Activated T-cell treated with anti-CD3 and anti-CD28 coated beads for 1 hour (primary cell): ENCODE measurements around the gene WWC1.
"Not testable (repeated sequence)": the region's sequence is repeated elsewhere in the genome, so short reads cannot be mapped to it uniquely, and the experiment has no call there.

Experiments used
- DNase-seq: peaks from one replicate; pipeline ENCODE4 v3.0.0-alpha.2; 2020; ENCODE audit warnings: low read depth

Gene WWC1

DNA sequence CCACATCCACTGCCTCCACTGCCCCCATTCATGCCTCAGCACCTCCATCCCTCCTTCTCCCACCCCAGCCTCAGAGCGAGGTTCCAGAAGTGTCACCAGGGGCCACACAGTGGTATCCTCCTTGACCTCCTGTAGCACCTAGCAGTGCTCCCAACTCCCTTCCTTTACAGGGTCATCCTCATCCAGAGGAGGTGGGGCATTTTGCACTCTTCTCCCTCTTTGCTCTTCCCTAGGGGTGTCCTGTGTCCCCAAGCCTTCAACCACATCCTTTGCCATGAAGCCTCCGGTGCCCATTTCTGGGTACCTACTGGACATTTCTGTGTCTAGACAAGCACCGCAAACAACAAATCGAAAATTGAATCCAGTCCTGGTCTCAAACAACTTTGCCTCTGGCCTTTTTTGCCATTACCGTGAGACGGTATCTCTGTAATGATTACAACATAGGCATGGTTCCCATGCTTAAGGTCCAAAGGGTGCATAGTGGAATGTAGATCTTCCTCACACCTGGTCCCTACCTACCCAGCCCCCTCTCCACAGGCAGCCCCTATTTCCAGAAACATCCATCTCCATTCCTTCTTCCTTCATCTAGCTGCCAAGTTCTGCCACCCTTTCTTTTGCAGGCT, 17.6 kb downstream of the WWC1 start:
- DNase-seq = no peak

DNA sequence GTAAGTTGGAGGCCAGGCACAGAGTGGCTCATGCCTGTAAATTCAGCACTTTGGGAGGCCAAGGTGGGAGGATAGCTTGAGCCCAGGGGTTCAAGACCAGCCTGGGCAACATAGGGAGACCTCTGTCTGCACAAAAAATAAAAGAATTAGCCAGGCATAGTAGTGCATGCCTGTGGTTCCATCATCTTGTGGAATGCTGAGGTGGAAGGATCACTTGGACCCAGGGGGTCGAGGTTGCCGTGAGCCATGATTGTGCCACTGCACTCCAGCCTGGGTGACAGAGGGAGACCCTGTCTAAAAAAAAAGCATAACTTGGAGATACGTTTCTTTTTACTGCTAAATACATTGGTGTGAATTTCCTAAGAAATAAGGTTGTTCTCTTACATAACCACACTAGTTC, 19.1 kb downstream of the WWC1 start:
- not testable (repeated sequence) for DNase-seq

DNA sequence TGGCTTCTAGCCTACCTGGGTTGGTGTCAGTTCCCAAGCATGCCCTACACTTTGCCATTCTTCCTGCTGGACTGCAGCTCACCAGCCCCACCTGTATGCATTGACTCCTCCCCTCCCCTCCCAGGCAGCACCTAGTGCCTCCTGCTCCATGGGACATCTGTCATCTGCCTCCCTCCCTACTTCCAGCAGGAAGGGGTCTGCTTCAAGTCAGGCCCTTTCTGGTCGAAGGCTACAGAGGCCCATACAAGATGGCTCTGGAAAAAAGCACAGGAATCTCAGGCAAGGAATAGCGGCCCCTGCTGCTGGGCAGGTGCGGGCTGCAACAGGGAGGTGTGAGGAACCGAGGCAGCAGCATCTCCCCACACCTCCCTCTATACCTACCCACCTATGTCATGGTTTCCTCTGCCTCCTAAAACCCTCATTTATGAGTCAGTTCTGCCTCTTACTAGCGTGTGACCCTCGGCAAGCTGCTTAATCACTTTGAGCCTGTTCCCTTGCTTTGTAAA, 19.7 kb downstream of the WWC1 start:
- no peak for DNase-seq

DNA sequence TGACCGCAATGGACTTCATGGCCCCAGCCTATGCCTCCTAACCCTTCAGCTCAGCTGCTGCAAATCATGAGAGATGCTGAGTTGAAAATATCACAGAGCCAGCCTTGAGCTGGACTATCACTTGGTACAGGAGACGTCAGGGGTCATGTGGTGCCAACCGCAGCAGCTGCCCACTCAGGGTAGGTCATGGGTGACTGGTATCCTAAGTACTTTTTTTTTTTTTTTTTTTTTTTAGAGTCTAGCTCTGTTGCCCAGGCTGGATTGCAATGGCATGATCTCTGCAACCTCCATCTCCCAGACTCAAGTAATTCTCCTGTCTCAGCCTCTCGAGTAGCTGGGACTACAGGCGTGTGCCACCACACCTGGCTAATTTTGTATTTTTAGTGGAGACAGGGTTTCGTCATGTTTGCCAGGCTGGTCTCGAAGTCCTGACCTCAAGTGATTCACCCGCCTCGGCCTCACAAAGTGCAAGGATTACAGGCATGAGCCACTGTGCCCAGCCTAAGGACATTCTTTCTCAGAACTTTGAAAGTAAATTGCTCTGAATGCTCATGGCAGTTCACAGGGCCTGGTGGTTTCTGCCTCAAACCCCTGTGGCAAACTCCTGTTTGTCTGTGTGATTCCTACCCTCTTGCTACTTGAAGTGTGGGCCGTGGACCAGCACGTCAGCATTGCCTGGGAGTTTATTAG, 21.3 kb downstream of the WWC1 start:
- no peak for DNase-seq

DNA sequence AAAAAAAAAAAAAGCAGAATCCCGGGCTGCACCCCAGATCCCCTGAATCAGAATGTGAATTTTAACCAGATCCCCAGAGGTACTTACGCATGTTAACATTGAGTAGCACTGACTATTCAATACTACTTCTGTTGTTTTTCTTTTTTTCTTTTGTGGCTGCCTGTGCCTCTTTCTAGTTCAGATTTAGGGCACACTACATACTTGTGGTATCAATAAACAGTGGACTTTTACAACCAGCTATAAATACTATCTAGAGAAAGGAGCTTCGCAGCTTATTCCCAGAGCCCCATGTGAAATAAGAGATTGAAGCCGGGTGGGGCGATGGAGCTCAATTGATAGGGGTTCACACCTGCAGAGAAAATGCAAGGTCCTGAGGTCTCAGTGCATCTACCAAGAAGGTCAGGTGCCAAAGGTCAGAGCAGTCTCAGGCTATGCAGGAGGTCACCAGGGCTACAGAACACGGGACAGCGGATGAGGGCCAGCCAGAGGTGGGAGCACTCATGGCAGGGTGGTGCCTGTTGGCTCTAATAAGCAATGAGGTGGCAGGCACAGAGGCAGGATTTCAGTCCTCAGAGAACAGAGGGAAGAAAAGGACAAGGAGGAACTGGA, 22.3 kb downstream of the WWC1 start:
- DNase-seq = no peak

DNA sequence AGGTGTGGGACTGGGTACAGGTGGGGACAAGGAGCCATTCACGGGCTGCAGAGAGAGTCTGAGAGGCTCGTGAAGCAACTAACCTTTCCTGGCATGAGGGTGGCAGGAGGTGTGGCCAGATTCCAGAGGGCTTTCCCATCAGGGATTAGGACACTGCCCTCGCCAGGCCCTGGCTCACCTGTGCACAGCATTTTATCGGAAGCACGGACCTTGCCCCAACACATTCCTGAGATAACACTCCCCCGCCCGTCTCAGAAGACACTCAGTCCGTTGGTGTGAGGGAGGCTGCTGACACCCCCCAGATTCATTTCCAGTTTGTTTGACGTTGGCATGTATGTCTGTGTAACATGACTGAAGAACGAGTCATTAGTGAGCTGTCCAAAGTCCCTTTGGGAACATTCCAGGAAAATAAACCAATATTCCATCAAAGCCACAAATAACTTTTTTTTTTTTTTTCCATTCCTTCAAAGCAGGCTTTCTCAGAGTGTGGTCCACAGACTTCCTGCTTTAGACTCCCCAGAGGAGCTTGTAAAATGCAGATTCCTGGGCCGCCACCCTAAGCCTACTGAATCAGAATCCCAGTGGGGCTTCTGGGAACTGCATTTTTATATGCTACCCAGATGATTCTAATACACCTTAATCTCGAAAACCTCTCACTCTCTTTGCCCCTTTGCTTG, 23.4 kb downstream of the WWC1 start:
- no peak for DNase-seq

DNA sequence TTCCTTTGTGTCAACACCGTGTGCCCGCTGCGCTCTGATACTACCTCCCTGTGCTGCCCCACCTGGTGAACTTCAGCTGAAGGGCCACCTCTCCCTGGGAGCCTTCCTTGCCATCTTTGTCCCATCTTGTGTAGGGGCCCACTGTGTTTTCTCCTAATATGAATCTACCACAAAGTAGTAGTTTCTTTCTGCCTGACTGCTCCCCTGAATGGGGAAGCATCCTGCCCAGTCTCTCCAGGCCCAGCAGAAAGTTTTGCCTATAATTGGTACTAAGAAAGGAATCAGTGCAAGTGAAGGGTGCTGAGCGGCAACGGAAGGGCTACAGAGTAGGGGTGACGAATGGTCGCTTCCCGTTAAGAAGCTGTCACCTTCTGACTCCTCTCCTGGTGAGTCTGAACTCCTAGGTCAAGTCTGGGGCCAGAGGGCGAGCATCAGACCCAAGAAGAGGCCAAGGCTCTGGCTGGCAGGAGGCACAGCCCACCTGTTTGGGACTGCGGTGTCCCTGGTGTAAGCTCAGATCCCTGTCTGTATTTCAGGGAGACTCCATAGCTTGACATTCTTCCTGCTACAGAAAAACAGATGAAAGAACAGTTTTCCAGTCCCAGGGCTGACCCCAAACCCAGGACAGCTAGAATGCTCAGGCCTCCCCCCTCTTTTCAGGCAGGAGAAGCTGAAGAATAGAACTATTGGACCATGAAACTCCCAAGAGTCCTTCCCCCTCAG, 24.1 kb downstream of the WWC1 start:
- DNase-seq = no peak

DNA sequence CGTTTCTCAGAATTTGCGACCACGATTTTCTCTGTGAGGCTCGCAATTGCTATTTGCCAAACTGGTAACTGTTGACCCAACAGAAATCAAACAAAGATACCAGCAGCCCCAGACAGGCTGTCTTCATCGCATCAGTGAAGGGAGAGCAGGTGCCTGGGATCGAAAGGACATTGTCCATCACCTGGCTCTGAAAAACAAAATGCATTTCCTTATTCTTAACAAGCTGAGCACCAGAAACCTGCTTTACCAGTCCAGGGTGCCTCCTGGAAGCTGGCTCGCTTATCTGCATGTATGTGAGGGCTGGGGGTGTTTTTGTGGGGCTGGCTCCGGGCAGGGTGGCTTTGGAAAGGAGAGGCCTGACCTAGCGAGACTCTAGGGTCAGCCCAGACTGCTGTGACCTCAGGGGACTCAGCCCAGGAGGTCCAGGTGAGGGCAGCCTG, 24.7 kb downstream of the WWC1 start:
- DNase-seq = no peak

DNA sequence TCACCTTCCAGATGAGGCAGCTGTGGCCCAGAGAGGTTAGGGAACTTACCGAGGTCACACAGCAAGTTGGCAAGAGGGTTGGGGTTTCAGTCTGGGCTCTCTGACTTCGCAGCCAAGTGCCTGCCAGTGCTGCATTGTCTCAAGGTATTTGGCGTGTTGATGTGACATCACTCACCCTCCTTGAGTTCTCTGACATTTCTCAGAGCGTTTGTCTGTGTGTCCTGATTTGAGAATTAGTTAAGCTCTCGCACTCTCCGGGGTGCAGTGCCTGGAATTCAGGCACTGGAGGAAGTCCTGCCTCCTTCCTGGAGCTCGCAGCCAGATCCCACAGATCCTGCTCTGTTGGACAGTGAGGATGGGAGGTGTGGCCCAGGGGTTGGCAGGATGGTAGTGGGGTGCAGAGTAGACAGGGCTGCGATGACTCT, 25.7 kb downstream of the WWC1 start:
- no peak for DNase-seq

DNA sequence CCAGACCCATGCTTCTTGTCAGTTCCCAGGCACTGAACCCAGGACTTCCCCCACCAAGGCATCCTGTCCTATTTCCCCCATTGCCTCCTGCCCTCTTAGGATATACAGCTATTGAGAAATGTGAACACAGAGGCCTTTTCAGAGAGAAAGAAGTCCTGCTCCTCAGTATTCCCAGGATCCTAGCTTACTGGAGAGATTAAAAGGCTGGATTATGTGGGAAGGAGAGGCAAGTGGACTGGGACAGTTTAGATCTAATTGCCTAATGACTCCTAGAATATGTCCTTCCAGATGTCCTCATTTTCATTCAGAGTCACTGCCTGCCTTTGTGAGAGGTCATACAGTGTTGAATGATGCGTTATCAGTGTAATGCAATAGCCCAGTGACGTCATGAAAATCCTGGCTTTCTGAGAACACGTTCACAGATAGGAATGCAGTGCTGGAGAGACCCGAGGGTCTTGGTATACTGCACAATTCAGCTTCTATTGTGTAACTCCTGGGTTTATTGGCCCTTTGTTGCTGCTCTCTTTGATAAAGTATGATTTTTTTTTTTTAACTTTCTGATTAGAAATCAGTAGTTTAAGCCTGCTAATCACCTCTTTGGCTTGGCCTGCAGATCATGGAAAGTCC, 26.2 kb downstream of the WWC1 start:
- no peak for DNase-seq

DNA sequence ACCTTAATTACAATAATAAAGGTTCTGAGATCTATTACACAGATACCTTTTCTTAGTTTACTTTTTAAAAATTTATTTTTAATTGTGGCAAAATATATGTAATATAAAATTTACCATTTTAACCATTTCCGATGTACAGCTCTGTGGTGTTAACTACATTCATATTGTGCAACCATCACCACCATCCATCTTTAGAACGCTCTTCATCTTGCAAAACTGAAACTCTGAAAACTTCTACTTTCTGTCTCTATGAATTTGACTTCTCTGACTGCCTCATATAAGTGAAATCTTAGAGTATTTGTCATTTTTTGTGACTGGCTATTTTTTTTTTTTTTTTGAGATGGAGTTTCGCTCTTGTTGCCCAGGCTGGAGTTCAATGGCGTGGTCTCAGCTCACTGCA, 26.8 kb downstream of the WWC1 start:
- no peak for DNase-seq

DNA sequence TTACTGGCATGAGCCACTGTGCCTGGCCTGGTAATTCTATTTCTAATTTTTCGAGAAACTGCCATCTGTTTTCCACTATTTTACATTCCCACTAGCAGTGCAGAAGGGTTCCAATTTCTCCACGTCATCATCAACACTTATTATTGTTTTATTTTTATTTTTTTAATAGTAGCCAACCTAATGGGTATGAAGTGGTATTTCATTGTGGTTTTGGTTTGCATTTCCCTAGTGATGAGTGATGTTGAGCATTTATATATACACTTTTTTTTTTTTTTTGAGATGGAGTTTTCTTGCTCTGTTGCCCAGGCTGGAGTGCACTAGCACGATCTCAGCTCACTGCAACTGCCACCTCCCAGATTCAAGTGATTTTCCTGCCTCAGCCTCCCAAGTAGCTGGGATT, 28.3 kb downstream of the WWC1 start:
- DNase-seq = no peak

DNA sequence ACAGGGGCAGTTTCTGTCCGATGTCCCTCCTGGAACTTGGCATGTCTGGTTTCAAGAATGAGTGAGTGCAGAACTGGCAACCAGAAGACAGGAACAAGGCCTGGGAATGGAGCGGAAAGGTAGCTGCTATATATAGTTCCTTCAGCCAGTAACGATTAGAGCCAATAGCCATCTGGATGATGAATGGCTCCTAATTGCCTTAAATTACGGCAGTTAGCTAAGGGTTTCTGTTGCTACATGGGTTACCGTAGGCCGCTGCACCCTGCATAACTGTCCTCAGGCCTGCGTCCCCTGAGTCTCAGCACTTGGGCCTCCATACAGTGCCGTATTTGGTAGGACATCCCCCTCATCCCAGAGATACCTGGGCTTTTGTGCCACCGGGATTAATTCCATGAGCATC, 29.4 kb downstream of the WWC1 start:
- no peak for DNase-seq

DNA sequence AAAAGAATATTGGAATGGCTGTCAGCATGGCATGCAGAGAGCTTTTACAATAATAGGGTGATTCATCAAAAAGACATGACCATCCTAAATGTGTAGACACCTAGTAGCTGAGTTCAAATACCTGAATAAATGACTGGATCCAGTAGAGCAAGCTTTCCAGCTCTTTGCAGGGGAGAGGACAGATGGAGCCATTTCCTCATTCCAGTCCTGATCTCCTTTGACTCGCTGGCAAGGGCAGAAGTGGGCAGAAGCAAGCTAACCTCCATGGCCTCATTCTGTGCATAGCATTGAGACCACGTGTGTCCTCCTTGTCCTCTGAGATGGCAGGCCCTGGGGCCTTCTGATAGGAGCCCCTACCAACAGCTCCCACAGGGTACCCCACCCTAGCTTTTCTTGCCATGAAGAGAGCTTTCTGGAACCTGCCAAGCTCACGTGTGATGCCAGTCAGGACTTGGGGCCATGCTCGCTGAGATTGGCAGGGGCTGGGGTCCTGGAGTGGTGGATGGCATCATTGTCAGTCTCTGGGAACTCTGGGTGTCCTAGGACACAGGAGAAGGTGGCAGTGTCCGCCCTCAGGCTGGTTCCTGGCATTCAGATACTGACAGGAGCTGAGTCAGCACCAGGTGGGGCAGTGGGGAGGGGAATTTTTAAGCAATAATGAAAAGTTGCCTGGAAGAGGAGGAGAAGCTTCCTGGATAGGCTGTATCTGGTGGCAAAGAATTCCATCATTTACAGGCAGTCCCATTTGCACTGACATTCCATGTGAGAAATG, 33.6 kb downstream of the WWC1 start:
- no peak for DNase-seq

DNA sequence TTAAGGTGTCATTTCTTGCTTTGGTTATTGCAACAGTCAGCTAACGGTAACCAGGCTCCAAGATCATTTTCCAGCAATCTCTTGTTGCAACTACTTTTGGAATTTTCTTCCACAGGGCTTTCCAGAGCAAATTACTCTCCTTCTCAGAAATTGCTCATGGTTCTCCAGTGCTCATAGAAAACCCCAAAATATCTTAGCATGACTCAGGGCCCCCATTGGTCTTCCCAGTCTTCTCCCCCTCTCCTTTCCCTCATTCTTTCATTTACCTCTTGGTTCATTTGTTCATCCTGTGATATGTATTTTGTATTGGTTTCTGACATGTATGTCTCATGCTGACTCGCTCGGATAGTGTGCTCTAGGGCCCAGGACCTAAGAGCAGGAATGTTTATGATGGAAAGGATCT, 35.6 kb downstream of the WWC1 start:
- DNase-seq = no peak

DNA sequence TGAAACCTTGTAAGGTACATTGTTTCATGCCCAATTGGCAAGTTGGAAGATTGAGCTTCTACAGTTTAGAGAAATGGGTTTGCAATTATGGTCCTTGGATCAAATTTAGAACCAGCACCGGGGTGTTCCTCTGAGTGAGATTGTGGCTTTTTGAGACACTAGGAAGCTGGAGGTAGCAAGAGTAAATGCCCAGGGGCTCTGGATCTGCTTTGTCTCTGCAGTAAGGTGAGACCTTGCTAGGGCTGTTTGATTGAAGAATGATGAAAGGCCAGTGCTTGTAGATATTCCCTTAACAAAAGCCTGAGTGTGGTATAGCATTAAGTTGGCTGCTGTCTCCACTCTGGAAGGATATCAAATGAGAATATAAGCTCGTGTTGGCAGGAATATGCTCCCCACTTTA, 36.0 kb downstream of the WWC1 start:
- no peak for DNase-seq

DNA sequence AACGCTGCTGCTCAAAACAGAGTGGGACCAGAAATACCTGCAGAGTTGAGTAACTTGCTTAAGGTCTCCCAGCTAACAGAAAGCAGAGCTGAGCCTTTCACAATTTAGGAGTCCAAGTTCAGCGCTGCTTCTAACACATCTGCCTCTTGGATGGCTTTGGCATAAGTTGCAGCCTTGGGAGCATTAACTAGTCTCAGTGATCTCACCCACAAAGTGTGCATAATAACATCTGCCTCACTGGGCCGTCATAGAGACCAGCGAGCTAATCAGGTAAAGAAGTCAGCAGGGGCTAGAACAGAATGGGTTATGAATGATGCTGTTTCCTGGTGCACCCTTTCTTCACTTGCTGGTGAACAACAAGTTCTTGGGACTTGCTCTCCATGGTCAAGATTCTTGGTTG, 36.5 kb downstream of the WWC1 start:
- no peak for DNase-seq

DNA sequence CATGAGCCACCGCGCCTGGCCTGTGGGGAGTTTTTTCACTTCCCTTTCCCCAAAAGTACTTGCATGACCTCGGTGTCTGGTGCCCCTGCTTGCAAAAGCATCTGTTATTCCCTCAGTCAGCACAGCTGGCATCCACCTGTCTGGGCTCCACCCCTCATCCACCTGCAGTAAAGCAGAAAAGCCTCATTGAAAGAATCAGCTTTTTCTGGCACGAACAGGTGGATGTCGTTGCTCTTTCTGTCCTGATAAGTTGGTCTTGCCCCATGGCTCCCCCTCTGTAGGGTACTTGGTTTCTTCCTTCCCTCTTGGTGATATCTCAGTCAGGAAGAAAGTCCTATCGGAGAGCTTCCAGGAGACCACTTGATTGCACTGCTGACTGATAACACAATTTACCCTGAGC, 37.4 kb downstream of the WWC1 start:
- DNase-seq = no peak

DNA sequence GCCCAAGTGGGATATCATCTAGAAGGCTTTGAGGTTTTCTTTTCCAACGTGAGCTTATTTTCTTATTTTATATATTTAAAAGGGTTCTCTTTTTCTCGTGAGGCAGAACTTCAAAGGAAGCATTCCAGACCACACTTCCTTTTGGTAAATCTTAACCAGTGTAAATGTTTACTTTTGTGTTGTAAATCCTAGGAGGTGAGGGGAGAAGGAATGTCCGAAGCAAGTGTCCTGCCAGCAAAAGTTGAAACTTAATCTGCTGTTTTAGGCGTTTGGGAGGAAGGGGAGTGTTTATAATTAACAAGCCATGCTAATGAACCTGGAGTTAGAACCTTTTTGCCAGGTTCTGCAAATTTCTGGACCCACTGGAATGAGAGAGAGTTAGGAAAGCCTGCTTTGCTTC, 37.9 kb downstream of the WWC1 start:
- DNase-seq = no peak

DNA sequence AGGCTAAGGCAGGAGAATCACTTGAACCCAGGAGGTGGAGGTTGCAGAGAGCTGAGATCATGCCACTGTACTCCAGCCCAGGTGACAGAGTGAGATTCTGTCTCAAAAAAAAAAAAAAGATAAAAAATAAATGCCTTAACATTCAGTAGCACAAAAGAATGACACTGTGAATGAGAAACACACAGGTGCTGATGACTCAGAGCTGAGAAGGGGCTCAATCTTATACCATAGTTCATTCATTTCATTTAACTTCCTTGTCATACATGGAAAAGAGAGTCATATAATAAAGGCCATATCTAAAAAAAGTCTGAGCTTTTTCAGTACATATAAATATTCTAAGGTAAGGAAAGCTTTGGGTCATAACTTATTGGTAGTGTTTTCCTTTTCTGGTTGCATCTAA, 40.6 kb downstream of the WWC1 start:
- DNase-seq = no peak

DNA sequence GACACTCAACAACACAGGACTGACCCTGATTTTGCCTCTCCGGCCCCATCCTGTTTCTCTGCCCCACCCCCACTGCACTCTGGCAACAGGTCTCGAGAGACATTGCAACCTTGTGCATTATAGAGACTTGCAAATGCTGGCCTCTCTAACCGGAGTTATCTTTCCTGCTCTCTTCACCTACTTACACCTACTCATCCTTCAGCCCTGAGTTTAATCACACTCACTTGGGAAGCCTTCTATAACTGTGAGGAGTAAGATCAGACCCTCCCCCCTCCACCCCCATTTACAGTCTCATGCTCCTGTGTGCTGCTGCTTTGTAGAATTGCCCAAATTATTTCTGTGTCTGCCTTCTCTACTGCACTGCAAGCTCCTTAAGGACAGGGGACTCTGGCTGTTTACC, 42.8 kb downstream of the WWC1 start:
- DNase-seq = no peak
